Nephron (organoid): ENCODE results near the gene S100PBP.

Source experiments
- H3K27ac Mint-ChIP-seq, 3 experiments: 2 replicates each; pipeline ENCODE4 v1.8.0; 2020; ENCODE audit warnings: mixed read lengths in 3 of 3, mild to moderate bottlenecking in 2 of 3, moderate library complexity in 1 of 3
- H3K27me3 Mint-ChIP-seq: 2 replicates; pipeline ENCODE4 v1.8.0; 2021; ENCODE audit warnings: low read depth, mild to moderate bottlenecking, moderate library complexity, mixed read lengths
- H3K36me3 Mint-ChIP-seq: 2 replicates; pipeline ENCODE4 v1.8.0; 2020; ENCODE audit warnings: low read depth, mixed read lengths
- H3K4me1 Mint-ChIP-seq: 2 replicates; pipeline ENCODE4 v1.8.0; 2020; ENCODE audit warnings: mixed read lengths
- H3K4me3 Mint-ChIP-seq, 3 experiments: 2 replicates each; pipeline ENCODE4 v1.8.0; 2020; ENCODE audit warnings: mild to moderate bottlenecking in 3 of 3, mixed read lengths in 3 of 3, moderate library complexity in 2 of 3
- H3K9me3 Mint-ChIP-seq: 2 replicates; pipeline ENCODE4 v1.8.0; 2020; ENCODE audit warnings: mixed read lengths
- CTCF ChIP-seq, 3 experiments: fragments of 200-600 bp; sonication (generic); IDR thresholded peaks; one replicate each; pipeline ENCODE4 v1.5.0; 2021; ENCODE audit warnings: antibody characterized with exemption in 3 of 3; ENCODE audit not compliant: unreplicated experiment in 3 of 3

S100PBP gene

DNA sequence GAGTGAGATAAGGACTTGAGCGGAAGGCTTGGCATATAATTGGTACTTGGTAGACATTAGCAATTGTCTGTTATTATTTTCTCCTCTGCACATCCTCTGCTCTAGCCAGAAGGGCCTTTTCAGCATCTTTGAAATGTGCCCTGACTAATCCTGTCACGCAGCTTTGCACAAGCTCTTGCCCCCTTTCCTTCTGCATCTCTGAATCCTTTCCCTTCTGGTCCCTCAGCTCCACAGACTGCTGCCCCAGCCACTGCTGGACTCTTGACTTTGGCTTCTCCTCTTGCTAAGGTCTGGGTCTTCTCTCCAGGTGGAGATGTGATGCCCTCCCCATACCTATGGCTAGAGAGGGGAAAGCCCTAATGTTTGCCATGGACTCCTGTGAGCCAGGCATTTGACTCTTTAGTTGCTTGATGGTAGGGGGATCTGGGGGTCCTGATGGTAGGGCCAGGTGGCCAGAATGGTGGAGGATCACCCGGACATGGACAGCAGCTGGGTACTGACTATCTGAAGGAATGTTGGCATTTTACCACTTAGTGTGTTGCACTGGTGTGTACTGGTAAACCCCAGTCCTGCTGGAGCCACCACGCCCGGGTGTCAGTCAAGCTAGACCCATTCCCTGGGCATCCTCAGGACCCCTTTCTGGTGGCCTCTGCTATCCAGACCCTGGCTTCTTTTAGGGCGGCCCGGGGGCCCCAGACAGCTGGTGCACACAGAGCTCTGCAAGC lies 73.2 kb downstream of the S100PBP start:
- peaks cover 9% of the 10 kb centered on the region for H3K4me1 Mint-ChIP-seq
- peaks cover 62% of the 10 kb centered on the region for H3K27me3 Mint-ChIP-seq
- peak overlapping the region; percentile 59 to 86 (median 83) for H3K4me3 Mint-ChIP-seq
- H3K27ac Mint-ChIP-seq: no peak overlapping the region
- H3K9me3 Mint-ChIP-seq: no peaks in the 10 kb centered on the region
- H3K36me3 Mint-ChIP-seq: no peaks in the 10 kb centered on the region
- TF ChIP-seq CTCF (IDR thresholded peaks at IDR 0.05; ENCODE audit: unreplicated experiment in 3 of 3): no peak

DNA sequence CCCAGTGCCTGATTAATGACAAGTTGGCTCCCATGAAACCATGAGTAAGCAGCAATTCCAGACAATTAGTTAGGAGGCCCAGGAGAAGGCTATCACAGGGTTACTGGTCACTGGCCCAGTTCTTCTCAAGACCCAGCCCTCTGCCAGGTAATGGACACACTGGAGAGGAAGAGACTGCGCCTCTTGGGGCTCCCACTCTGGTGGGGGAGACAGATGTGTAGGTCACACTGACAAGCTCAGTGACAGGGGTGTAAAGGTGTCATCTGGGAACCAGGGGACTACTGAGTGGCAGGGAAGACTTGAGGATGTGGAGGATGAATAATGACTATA lies 73.8 kb downstream of the S100PBP start:
- TF ChIP-seq CTCF (IDR thresholded peaks at IDR 0.05; ENCODE audit: unreplicated experiment in 3 of 3): no peak
- Mint-ChIP-seq H3K36me3 (no peaks in the 10 kb centered on the region), H3K27ac (no peak overlapping the region), H3K4me1 (peaks cover 13% of the 10 kb centered on the region), H3K9me3 (no peaks in the 10 kb centered on the region), H3K27me3 (peaks cover 64% of the 10 kb centered on the region), H3K4me3 (peak overlapping the region; percentile 59 to 86 (median 83))

- Mint-ChIP-seq H3K27ac (peak overlapping the region in 1 of 3 experiments; percentile 11), H3K4me1 (peaks cover 14% of the 10 kb centered on the region), H3K36me3 (no peaks in the 10 kb centered on the region), H3K9me3 (no peaks in the 10 kb centered on the region), H3K27me3 (peaks cover 66% of the 10 kb centered on the region), H3K4me3 (peak overlapping the region; percentile 81 to 86 (median 83))
- no peak for TF ChIP-seq CTCF (IDR thresholded peaks at IDR 0.05; ENCODE audit: unreplicated experiment in 3 of 3)
These were observed 74.2 kb downstream of the S100PBP start for GRCh38 chr1:32891630-32892029.

DNA sequence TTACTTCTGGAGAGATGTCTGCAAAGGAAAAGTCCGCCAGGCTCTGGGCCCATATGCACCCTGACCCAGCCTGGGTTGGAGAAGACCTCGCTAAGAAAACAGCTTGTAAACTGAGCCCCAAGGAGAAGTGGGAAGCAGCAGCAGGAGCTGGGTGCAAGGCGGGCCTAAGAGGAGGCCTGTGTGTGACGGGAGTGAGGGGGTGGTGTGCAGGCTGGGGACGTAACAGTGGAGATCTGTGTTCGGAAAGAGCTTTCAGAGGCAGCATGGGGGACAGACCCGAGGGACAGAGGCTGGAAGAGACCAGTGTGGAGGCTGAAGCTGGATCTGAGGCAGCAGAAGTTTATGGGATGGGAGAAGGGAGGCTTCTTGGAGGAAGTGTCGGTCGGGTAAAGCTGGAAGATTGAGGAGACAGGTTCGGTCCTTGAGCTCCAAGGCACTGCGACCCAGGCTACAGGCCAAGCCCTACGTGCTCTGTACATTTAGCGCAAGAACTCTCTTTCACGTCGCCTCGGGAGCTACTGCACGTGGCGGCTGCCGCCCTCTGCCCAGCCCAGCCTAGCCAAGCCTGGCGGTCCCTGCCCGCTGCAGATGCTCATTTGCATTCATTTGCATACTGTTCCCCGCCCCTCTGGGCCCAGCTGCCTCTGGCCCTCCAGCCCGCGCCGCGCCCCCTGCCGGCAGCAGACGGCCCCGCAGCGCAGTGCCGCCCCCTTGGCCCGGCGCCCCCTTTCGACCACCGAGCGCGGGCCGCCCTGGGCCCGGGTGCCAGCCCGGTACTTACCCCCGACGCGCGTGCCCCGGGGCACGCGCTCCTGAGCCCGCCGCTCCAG lies 75.1 kb downstream of the S100PBP start:
- peak; percentile 78 to 90 (median 79) for TF ChIP-seq CTCF (IDR thresholded peaks at IDR 0.05; ENCODE audit: unreplicated experiment in 3 of 3)
- Mint-ChIP-seq H3K27ac (peak overlapping the region; percentile 11 to 44 (median 43)), H3K9me3 (no peaks in the 10 kb centered on the region), H3K4me1 (peaks cover 14% of the 10 kb centered on the region), H3K27me3 (peaks cover 62% of the 10 kb centered on the region), H3K4me3 (peak overlapping the region; percentile 84 to 86 (median 85)), H3K36me3 (no peaks in the 10 kb centered on the region)

- peak overlapping the region; percentile 82 to 93 (median 88) for H3K27ac Mint-ChIP-seq
- H3K4me3 Mint-ChIP-seq: peak overlapping the region; percentile 83 to 85 (median 84)
- H3K36me3 Mint-ChIP-seq: no peaks in the 10 kb centered on the region
- no peaks in the 10 kb centered on the region for H3K9me3 Mint-ChIP-seq
- H3K4me1 Mint-ChIP-seq: peaks cover 14% of the 10 kb centered on the region
- TF ChIP-seq CTCF (IDR thresholded peaks at IDR 0.05; ENCODE audit: unreplicated experiment in 3 of 3): peak; percentile 25 to 60 (median 39)
- peaks cover 62% of the 10 kb centered on the region for H3K27me3 Mint-ChIP-seq
These were observed 76.0 kb downstream of the S100PBP start for GRCh38 chr1:32893198-32894018.
